ENCODE data around the gene ATAD3B. TPM values are rescaled to one million over a fixed set of nuclear protein-coding genes. Genes with fewer than 3 reads are reported as not detected.
"Not testable (repeated sequence)": the region's sequence is repeated elsewhere in the genome, so short reads cannot be mapped to it uniquely, and the experiment has no call there.

ATAD3B gene
- total RNA-seq, 5 donors from 2014 or later (not counting 1 experiment from before 2014, with no cell fraction given), result 52.1 to 69.3 (median 57.2) TPM

GRCh38 chr1:1531947-1532346 lies 60.4 kb downstream of the ATAD3B start:
- H3K4me3 ChIP-seq (ENCODE audit: control insufficient read depth in 1 of 2, extremely low read depth in 1 of 2, low read length in 1 of 2), result no peak overlapping the region
- Mint-ChIP-seq H3K27ac (no peak overlapping the region), H3K27me3 (no peaks in the 10 kb centered on the region), H3K4me3 (no peak overlapping the region), H3K9me3 (peaks cover 0 to 6% (median 5%) of the 10 kb centered on the region in 3 donors), H3K36me3 (peaks cover 15% of the 10 kb centered on the region), H3K4me1 (no peaks in the 10 kb centered on the region)
- no peak overlapping the region for H3K27ac ChIP-seq (ENCODE audit: low read length)
- H3K27me3 ChIP-seq (replicated peaks in 1 of 2; ENCODE audit: control insufficient read depth in 2 of 2, extremely low read depth in 1 of 2, insufficient read depth in 2 of 2, low read length in 1 of 2), result no peaks in the 10 kb centered on the region
- ChIA-PET CTCF (no interaction called here), POLR2A (interaction anchor here in 1 of 2 donors (0.6 kb wide), 1 partner anchor 316 kb away, joined by 5 read pairs; no protein-coding TSS in a partner anchor)
- 86% methylated on average over 1 of the region's 4 CpGs for WGBS (ENCODE audit: insufficient coverage)
- ATAC-seq (replicated peaks in 1 of 4), result no peak
- no peaks in the 10 kb centered on the region for H3K9me3 ChIP-seq
- no peak for DNase-seq
- no peaks in the 10 kb centered on the region for H3K4me1 ChIP-seq (ENCODE audit: control insufficient read depth in 1 of 2, extremely low read depth in 1 of 2, insufficient read depth in 2 of 2, low read length in 2 of 2)
- peaks cover 9 to 14% of the 10 kb centered on the region in 2 donors for H3K36me3 ChIP-seq (ENCODE audit: control insufficient read depth in 2 of 2, extremely low read depth in 1 of 2, insufficient read depth in 1 of 2, low read length in 1 of 2)

DNA sequence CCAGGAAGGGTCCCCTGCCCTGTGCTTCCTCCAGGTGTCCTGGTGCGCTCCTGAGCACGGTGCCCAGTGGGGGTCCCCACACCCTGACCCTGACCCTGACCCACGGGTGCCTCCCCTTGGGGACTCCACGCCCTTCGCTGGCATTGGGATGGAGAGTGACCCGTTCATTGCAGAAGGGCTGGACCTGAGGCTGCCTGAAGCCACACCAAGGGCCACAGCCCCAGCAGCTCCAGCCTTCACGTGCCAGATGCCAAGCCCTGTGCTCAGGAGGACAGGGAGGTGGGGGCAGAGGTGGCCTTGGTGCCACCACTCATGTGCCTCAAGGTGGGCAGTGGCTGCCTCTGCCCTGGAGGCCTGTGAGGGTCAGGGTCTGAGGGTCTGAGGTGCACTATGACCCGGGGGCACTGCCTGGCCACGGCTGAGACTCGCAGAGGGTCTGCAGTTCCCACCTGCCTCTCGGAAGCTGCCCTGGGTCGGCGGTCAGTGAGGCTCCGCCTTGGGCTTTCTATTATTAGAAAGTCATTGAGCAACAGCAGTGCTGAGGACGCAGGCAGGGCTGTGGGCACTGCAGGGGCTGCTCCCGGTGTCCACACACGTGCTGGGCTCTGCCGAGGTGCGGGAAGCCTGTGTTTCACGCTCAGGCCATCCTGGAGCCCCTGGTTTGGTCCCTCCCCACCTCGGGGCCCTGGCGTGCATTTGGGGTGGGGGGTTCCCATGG lies 61.8 kb downstream of the ATAD3B start:
- H3K27me3 Mint-ChIP-seq; H3K27me3 ChIP-seq (replicated peaks in 1 of 2; ENCODE audit: control insufficient read depth in 2 of 2, extremely low read depth in 1 of 2, insufficient read depth in 2 of 2, low read length in 1 of 2); H3K36me3 Mint-ChIP-seq; ATAC-seq (replicated peaks in 1 of 4); H3K27ac Mint-ChIP-seq; CTCF ChIA-PET; H3K4me1 Mint-ChIP-seq; H3K4me3 ChIP-seq (ENCODE audit: control insufficient read depth in 1 of 2, extremely low read depth in 1 of 2, low read length in 1 of 2); DNase-seq; H3K9me3 Mint-ChIP-seq; H3K4me1 ChIP-seq (ENCODE audit: control insufficient read depth in 1 of 2, extremely low read depth in 1 of 2, insufficient read depth in 2 of 2, low read length in 2 of 2); POLR2A ChIA-PET; H3K36me3 ChIP-seq (ENCODE audit: control insufficient read depth in 2 of 2, extremely low read depth in 1 of 2, insufficient read depth in 1 of 2, low read length in 1 of 2); H3K27ac ChIP-seq (ENCODE audit: low read length); H3K4me3 Mint-ChIP-seq; H3K9me3 ChIP-seq: not testable (repeated sequence)
- 85% methylated on average over 13 of the region's 22 CpGs for WGBS (ENCODE audit: insufficient coverage)

DNA sequence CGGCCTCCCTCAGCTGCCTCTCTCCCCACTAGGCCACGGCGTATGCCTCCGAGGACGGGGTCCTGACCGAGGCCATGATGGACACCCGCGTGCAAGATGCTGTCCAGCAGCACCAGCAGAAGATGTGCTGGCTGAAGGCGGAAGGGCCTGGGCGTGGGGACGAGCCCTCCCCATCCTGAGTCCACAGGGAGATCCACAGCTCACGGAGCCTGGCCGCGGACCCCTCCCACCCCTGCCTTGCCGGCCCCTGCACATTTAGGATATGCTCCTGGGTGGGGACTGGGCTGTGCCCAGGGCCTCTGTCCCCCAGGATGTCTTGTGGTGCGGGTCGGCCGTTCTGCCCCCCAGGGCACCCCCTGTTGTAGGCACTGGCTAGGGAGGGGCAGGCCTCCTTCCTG lies 62.3 kb downstream of the ATAD3B start:
- CTCF ChIA-PET, result not testable (repeated sequence)

GRCh38 chr1:1534401-1535154 lies 63.0 kb downstream of the ATAD3B start:
- POLR2A ChIA-PET, result no interaction called here

More for the DNA sequence above, 62.3 kb downstream of the ATAD3B start:
- H3K4me3 Mint-ChIP-seq; DNase-seq; ATAC-seq (replicated peaks in 1 of 4); H3K4me3 ChIP-seq (ENCODE audit: control insufficient read depth in 1 of 2, extremely low read depth in 1 of 2, low read length in 1 of 2); H3K27me3 ChIP-seq (replicated peaks in 1 of 2; ENCODE audit: control insufficient read depth in 2 of 2, extremely low read depth in 1 of 2, insufficient read depth in 2 of 2, low read length in 1 of 2); H3K4me1 ChIP-seq (ENCODE audit: control insufficient read depth in 1 of 2, extremely low read depth in 1 of 2, insufficient read depth in 2 of 2, low read length in 2 of 2); H3K4me1 Mint-ChIP-seq; H3K9me3 Mint-ChIP-seq; POLR2A ChIA-PET; H3K27ac ChIP-seq (ENCODE audit: low read length); H3K36me3 Mint-ChIP-seq; H3K36me3 ChIP-seq (ENCODE audit: control insufficient read depth in 2 of 2, extremely low read depth in 1 of 2, insufficient read depth in 1 of 2, low read length in 1 of 2); H3K9me3 ChIP-seq; H3K27me3 Mint-ChIP-seq; H3K27ac Mint-ChIP-seq: not testable (repeated sequence)
- 96% methylated on average over 11 of the region's 18 CpGs for WGBS (ENCODE audit: insufficient coverage)

GRCh38 chr1:1535201-1536018 lies 63.8 kb downstream of the ATAD3B start:
- no peak for ATAC-seq (replicated peaks in 1 of 4)
- no peak for DNase-seq
- Mint-ChIP-seq H3K27ac (no peak overlapping the region), H3K27me3 (no peaks in the 10 kb centered on the region), H3K4me1 (peaks cover 0 to 2% (median 0%) of the 10 kb centered on the region in 3 donors), H3K9me3 (peaks cover 0 to 6% (median 5%) of the 10 kb centered on the region in 3 donors), H3K36me3 (peaks cover 5% of the 10 kb centered on the region), H3K4me3 (no peak overlapping the region)
- Histone ChIP-seq H3K27me3 (replicated peaks in 1 of 2; ENCODE audit: control insufficient read depth in 2 of 2, extremely low read depth in 1 of 2, insufficient read depth in 2 of 2, low read length in 1 of 2) (peaks cover 0 to 9% of the 10 kb centered on the region in 2 experiments), H3K4me3 (ENCODE audit: control insufficient read depth in 1 of 2, extremely low read depth in 1 of 2, low read length in 1 of 2) (no peak overlapping the region), H3K4me1 (ENCODE audit: control insufficient read depth in 1 of 2, extremely low read depth in 1 of 2, insufficient read depth in 2 of 2, low read length in 2 of 2) (peaks cover 0 to 12% of the 10 kb centered on the region in 2 experiments), H3K27ac (ENCODE audit: low read length) (no peak overlapping the region), H3K36me3 (ENCODE audit: control insufficient read depth in 2 of 2, extremely low read depth in 1 of 2, insufficient read depth in 1 of 2, low read length in 1 of 2) (peaks cover 0 to 5% of the 10 kb centered on the region in 2 donors), H3K9me3 (no peaks in the 10 kb centered on the region)
- POLR2A ChIA-PET, result no interaction called here
- WGBS (ENCODE audit: insufficient coverage), result 96% methylated on average over 61 of the region's 66 CpGs
- CTCF ChIA-PET, result no interaction called here

More at GRCh38 chr1:1534401-1535154, 63.0 kb downstream of the ATAD3B start:
- Histone ChIP-seq H3K27me3 (replicated peaks in 1 of 2; ENCODE audit: control insufficient read depth in 2 of 2, extremely low read depth in 1 of 2, insufficient read depth in 2 of 2, low read length in 1 of 2) (peaks cover 0 to 9% of the 10 kb centered on the region in 2 experiments), H3K4me1 (ENCODE audit: control insufficient read depth in 1 of 2, extremely low read depth in 1 of 2, insufficient read depth in 2 of 2, low read length in 2 of 2) (peaks cover 0 to 11% of the 10 kb centered on the region in 2 experiments), H3K9me3 (no peaks in the 10 kb centered on the region), H3K27ac (ENCODE audit: low read length) (no peak overlapping the region), H3K4me3 (ENCODE audit: control insufficient read depth in 1 of 2, extremely low read depth in 1 of 2, low read length in 1 of 2) (no peak overlapping the region), H3K36me3 (ENCODE audit: control insufficient read depth in 2 of 2, extremely low read depth in 1 of 2, insufficient read depth in 1 of 2, low read length in 1 of 2) (peaks cover 3 to 5% of the 10 kb centered on the region in 2 donors)
- H3K27ac Mint-ChIP-seq, result no peak overlapping the region
- H3K27me3 Mint-ChIP-seq, result no peaks in the 10 kb centered on the region
- WGBS (ENCODE audit: insufficient coverage), result 97% methylated on average over 12 of the region's 31 CpGs
- peaks cover 0 to 6% (median 5%) of the 10 kb centered on the region in 3 donors for H3K9me3 Mint-ChIP-seq
- CTCF ChIA-PET, result no interaction called here
- H3K4me3 Mint-ChIP-seq, result no peak overlapping the region
- DNase-seq (no peak), ATAC-seq (replicated peaks in 1 of 4) (no peak)
- peaks cover 0 to 2% (median 0%) of the 10 kb centered on the region in 3 donors for H3K4me1 Mint-ChIP-seq
- H3K36me3 Mint-ChIP-seq, result peaks cover 8% of the 10 kb centered on the region

Data from T-cell (primary cell).